CD4-positive, alpha-beta T cell treated with Interleukin-17A for 1 hour (primary cell): ENCODE measurements around the gene WDR27.
"Not testable (repeated sequence)": the region's sequence is repeated elsewhere in the genome, so short reads cannot be mapped to it uniquely, and the experiment has no call there.

Experiments
- DNase-seq: peaks from one replicate; pipeline ENCODE4 v3.0.0-alpha.2; 2020

WDR27 gene

GRCh38 chr6:169511785-169512184 is 190.0 kb downstream of the WDR27 start:
- DNase-seq: not testable (repeated sequence)

- no peak for DNase-seq
Measured at GRCh38 chr6:169510871-169511270, 191.0 kb downstream of the WDR27 start.

- DNase-seq: no peak
Measured at GRCh38 chr6:169508452-169508851, 193.4 kb downstream of the WDR27 start.

GRCh38 chr6:169503422-169504152 is 198.2 kb downstream of the WDR27 start:
- DNase-seq: no peak

GRCh38 chr6:169502445-169502844 is 199.4 kb downstream of the WDR27 start:
- DNase-seq: no peak

- DNase-seq: no peak
Measured at GRCh38 chr6:169501777-169502313, 200.0 kb downstream of the WDR27 start.

- DNase-seq: no peak
Measured at GRCh38 chr6:169501128-169501527, 200.7 kb downstream of the WDR27 start.

GRCh38 chr6:169500688-169501087 is 201.1 kb downstream of the WDR27 start:
- DNase-seq: no peak

- no peak for DNase-seq
Measured at GRCh38 chr6:169499848-169500247, 202.0 kb downstream of the WDR27 start.

GRCh38 chr6:169498916-169499513 is 202.8 kb downstream of the WDR27 start:
- no peak for DNase-seq

GRCh38 chr6:169495601-169496000 is 206.2 kb downstream of the WDR27 start:
- no peak for DNase-seq

GRCh38 chr6:169494038-169494437 is 207.8 kb downstream of the WDR27 start:
- DNase-seq: no peak

GRCh38 chr6:169491482-169491881 is 210.3 kb downstream of the WDR27 start:
- DNase-seq: no peak

GRCh38 chr6:169490830-169491229 is 211.0 kb downstream of the WDR27 start:
- no peak for DNase-seq

GRCh38 chr6:169490246-169490641 is 211.6 kb downstream of the WDR27 start:
- DNase-seq: no peak

- no peak for DNase-seq
Measured at GRCh38 chr6:169489563-169490245, 212.1 kb downstream of the WDR27 start.

GRCh38 chr6:169487579-169488436 is 214.0 kb downstream of the WDR27 start:
- no peak for DNase-seq

GRCh38 chr6:169479783-169480495 is 221.9 kb downstream of the WDR27 start:
- DNase-seq: no peak

- DNase-seq: no peak
Measured at GRCh38 chr6:169474362-169474761, 227.5 kb downstream of the WDR27 start.

GRCh38 chr6:169473663-169474062 is 228.2 kb downstream of the WDR27 start:
- DNase-seq: no peak

GRCh38 chr6:169472786-169473416 is 228.9 kb downstream of the WDR27 start:
- no peak for DNase-seq

GRCh38 chr6:169470790-169471189 is 231.0 kb downstream of the WDR27 start:
- no peak for DNase-seq
